ENCODE data around the gene BIRC6. TPM values are rescaled to one million over a fixed set of nuclear protein-coding genes. Genes with fewer than 3 reads are reported as not detected.
A peak's percentile ranks its signal among the peaks of the same experiment; 100 is the strongest.

The BIRC6 gene
- polyA plus RNA-seq, 2 of the 4 experiments (the other 2 are of a cell fraction) = 21.0 to 111 TPM

- Histone ChIP-seq H3K9me3 (no peaks in the 10 kb centered on the region), H3K4me3 (no peak overlapping the region), H3K27ac (no peak overlapping the region; a peak in 1 of 6 replicates), H3K4me2 (peak overlapping the region; percentile 84; the same call in 1 of the 3 replicates), H3K4me1 (peaks cover 5% of the 10 kb centered on the region)
- ChIA-PET CTCF (interaction anchor here (0.8 to 1.3 kb wide), 3 partner anchors 17 to 849 kb away, joined by 3 to 4 read pairs (median 3); no protein-coding TSS in a partner anchor), POLR2A (no interaction called here)
- TF ChIP-seq, protein P1, sequence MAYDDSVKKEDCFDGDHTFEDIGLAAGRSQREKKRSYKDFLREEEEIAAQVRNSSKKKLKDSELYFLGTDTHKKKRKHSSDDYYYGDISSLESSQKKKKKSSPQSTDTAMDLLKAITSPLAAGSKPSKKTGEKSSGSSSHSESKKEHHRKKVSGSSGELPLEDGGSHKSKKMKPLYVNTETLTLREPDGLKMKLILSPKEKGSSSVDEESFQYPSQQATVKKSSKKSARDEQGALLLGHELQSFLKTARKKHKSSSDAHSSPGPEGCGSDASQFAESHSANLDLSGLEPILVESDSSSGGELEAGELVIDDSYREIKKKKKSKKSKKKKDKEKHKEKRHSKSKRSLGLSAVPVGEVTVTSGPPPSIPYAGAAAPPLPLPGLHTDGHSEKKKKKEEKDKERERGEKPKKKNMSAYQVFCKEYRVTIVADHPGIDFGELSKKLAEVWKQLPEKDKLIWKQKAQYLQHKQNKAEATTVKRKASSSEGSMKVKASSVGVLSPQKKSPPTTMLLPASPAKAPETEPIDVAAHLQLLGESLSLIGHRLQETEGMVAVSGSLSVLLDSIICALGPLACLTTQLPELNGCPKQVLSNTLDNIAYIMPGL (CRISPR knock-in tag; IDR thresholded peaks at IDR 0.05; ENCODE audit: borderline replicate concordance) = no peak
- TF ChIP-seq RNF2 (IDR thresholded peaks at IDR 0.05; ENCODE audit: borderline replicate concordance, low read depth) = no peak
- no peak for TF ChIP-seq ESRRA (IDR thresholded peaks at IDR 0.05; ENCODE audit: borderline replicate concordance, low read length)
- TF ChIP-seq JUN (IDR thresholded peaks at IDR 0.05) = no peak
- 93% methylated on average over 13 of the region's 13 CpGs for WGBS (ENCODE audit: missing lambda C conversion rate)
- DNase-seq (ENCODE audit: low read depth in 1 of 2, low spot score in 1 of 2) (no peak), ATAC-seq (no peak), FAIRE-seq (no peak)
These were observed 269.9 kb downstream of the BIRC6 start for GRCh38 chr2:32626639-32627221.

DNA sequence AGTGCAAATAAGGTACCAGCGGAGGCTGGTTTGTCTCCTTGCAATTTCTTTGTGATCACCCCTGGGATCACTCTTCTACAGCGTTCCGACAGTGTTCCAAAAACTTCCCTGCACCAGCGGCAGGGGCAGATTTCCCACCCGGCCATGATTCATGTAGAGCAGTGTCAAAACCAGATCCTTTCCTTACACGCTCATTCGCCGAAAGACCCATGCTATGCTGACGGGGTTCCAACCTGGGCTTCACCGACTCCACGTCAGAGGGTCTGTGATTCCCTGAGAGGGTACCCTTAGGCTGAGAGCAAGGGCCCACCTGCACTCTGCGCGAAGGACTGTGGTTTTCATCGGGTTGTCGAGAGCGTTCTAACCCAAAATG, 270.6 kb downstream of the BIRC6 start:
- Histone ChIP-seq H3K27ac (peak overlapping the region; percentile 68 to 89), H3K4me1 (peaks cover 5% of the 10 kb centered on the region), H3K4me2 (peak overlapping the region; percentile 84), H3K9me3 (no peaks in the 10 kb centered on the region), H3K4me3 (peak overlapping the region; percentile 60)
- no peak for TF ChIP-seq HDAC2 (IDR thresholded peaks at IDR 0.05)
- no peak for TF ChIP-seq CHD2 (IDR thresholded peaks at IDR 0.05; ENCODE audit: low read length, partially characterized antibody)
- TF ChIP-seq EHMT2 (IDR thresholded peaks at IDR 0.05; ENCODE audit: low read depth) = no peak
- TF ChIP-seq MAX (IDR thresholded peaks at IDR 0.05) = no peak
- TF ChIP-seq, protein P2, sequence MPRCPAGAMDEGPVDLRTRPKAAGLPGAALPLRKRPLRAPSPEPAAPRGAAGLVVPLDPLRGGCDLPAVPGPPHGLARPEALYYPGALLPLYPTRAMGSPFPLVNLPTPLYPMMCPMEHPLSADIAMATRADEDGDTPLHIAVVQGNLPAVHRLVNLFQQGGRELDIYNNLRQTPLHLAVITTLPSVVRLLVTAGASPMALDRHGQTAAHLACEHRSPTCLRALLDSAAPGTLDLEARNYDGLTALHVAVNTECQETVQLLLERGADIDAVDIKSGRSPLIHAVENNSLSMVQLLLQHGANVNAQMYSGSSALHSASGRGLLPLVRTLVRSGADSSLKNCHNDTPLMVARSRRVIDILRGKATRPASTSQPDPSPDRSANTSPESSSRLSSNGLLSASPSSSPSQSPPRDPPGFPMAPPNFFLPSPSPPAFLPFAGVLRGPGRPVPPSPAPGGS (IDR thresholded peaks at IDR 0.05) = no peak
- no peak for TF ChIP-seq SMC3 (IDR thresholded peaks at IDR 0.05)
- no peak for TF ChIP-seq JUNB (IDR thresholded peaks at IDR 0.05)
- TF ChIP-seq, protein P3, sequence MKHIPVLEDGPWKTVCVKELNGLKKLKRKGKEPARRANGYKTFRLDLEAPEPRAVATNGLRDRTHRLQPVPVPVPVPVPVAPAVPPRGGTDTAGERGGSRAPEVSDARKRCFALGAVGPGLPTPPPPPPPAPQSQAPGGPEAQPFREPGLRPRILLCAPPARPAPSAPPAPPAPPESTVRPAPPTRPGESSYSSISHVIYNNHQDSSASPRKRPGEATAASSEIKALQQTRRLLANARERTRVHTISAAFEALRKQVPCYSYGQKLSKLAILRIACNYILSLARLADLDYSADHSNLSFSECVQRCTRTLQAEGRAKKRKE (CRISPR knock-in tag; IDR thresholded peaks at IDR 0.05; ENCODE audit: low read depth) = no peak
- TF ChIP-seq SREBF2 (IDR thresholded peaks at IDR 0.05) = no peak
- TF ChIP-seq ZC3H11A (IDR thresholded peaks at IDR 0.05) = no peak
- TF ChIP-seq NPAS2 (CRISPR knock-in tag; IDR thresholded peaks at IDR 0.05; ENCODE audit: borderline replicate concordance) = no peak
- no peak for TF ChIP-seq ZNF302 (CRISPR knock-in tag; IDR thresholded peaks at IDR 0.05)
- TF ChIP-seq, protein P4, sequence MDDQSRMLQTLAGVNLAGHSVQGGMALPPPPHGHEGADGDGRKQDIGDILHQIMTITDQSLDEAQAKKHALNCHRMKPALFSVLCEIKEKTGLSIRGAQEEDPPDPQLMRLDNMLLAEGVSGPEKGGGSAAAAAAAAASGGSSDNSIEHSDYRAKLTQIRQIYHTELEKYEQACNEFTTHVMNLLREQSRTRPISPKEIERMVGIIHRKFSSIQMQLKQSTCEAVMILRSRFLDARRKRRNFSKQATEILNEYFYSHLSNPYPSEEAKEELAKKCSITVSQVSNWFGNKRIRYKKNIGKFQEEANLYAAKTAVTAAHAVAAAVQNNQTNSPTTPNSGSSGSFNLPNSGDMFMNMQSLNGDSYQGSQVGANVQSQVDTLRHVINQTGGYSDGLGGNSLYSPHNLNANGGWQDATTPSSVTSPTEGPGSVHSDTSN (IDR thresholded peaks at IDR 0.05) = no peak
- FAIRE-seq (no peak), ATAC-seq (peak; percentile 58 to 67), DNase-seq (ENCODE audit: low read depth in 1 of 2, low spot score in 1 of 2) (peak; percentile 14 to 36)
- CTCF ChIA-PET = interaction anchor here (0.8 to 1.4 kb wide), 4 partner anchors 15 to 79 kb away, joined by 3 to 6 read pairs (median 4); no protein-coding TSS in a partner anchor
- POLR2A ChIA-PET = no interaction called here
- 34% methylated on average over 16 of the region's 16 CpGs for WGBS (ENCODE audit: missing lambda C conversion rate)
